Loucy (cell line): ENCODE measurements around the gene MYL11.

Source experiments
- H2AFZ ChIP-seq: fragments of 200-600 bp; sonication (generic); 2 replicates; pipeline ENCODE4 v1.6.0; 2016; ENCODE audit warnings: antibody characterized with exemption, mild to moderate bottlenecking, low read length, moderate library complexity
- H3F3A ChIP-seq: fragments of 200-600 bp; 2 replicates; pipeline ENCODE4 v1.6.0; 2016; ENCODE audit warnings: antibody characterized with exemption, low read depth, mild to moderate bottlenecking
- H3K27me3 ChIP-seq: fragments of 200-600 bp; sonication (generic); 2 replicates; pipeline ENCODE4 v1.6.1; 2014; ENCODE audit warnings: low read length, mild to moderate bottlenecking; ENCODE audit not compliant: insufficient read depth, poor library complexity, severe bottlenecking
- H3K36me3 ChIP-seq: fragments of 200-600 bp; sonication (generic); 2 replicates; pipeline ENCODE4 v1.6.1; 2016; ENCODE audit warnings: low read length; ENCODE audit not compliant: insufficient read depth
- H3K4me1 ChIP-seq: fragments of 200-600 bp; sonication (generic); 2 replicates; pipeline ENCODE4 v1.5.1; 2014; ENCODE audit warnings: low read length, mild to moderate bottlenecking; ENCODE audit not compliant: insufficient read depth, poor library complexity, severe bottlenecking
- H3K4me2 ChIP-seq: fragments of 200-600 bp; sonication (generic); 2 replicates; pipeline ENCODE4 v1.6.0; 2014; ENCODE audit warnings: antibody characterized with exemption, low read length, low read depth, mild to moderate bottlenecking; ENCODE audit not compliant: poor library complexity, severe bottlenecking
- H3K4me3 ChIP-seq: fragments of 200-600 bp; sonication (generic); 2 replicates; pipeline ENCODE4 v1.5.1; 2014; ENCODE audit warnings: low read length, mild to moderate bottlenecking, mixed read lengths; ENCODE audit not compliant: poor library complexity, severe bottlenecking
- H3K79me2 ChIP-seq: fragments of 200-600 bp; sonication (generic); 2 replicates; pipeline ENCODE4 v1.6.1; 2014; ENCODE audit warnings: low read length; ENCODE audit not compliant: insufficient read depth
- H3K9ac ChIP-seq: fragments of 200-600 bp; sonication (generic); 2 replicates; pipeline ENCODE4 v1.6.0; 2014; ENCODE audit warnings: mild to moderate bottlenecking, low read depth, low read length, moderate library complexity; ENCODE audit not compliant: poor library complexity, severe bottlenecking
- H3K9me2 ChIP-seq: fragments of 200-600 bp; sonication (generic); replicated peaks from 2 replicates; pipeline ENCODE4 v1.6.1; 2016; ENCODE audit warnings: low read depth, low read length, mixed read lengths
- H3K9me3 ChIP-seq: fragments of 200-600 bp; sonication (generic); 2 replicates; pipeline ENCODE4 v1.6.1; 2014; ENCODE audit warnings: mild to moderate bottlenecking, antibody characterized with exemption, low read length, low read depth; ENCODE audit not compliant: insufficient read depth
- H4K20me1 ChIP-seq: fragments of 200-600 bp; sonication (generic); 2 replicates; pipeline ENCODE4 v1.6.0; 2014; ENCODE audit warnings: antibody characterized with exemption, low read length, mild to moderate bottlenecking; ENCODE audit not compliant: insufficient read depth, poor library complexity, severe bottlenecking
- EZH2phosphoT487 ChIP-seq: fragments of 200-600 bp; IDR thresholded peaks from 2 replicates; pipeline ENCODE4 v1.6.1; 2018; ENCODE audit warnings: antibody characterized with exemption, mild to moderate bottlenecking, moderate library complexity, borderline replicate concordance
- TF ChIP-seq, protein P1 (sequence below): fragments of 200-600 bp; sonication (generic); conservative IDR thresholded peaks from 2 replicates; pipeline ENCODE4 v1.5.1; 2014; ENCODE audit warnings: mild to moderate bottlenecking, antibody characterized with exemption, low read length

The MYL11 gene

DNA sequence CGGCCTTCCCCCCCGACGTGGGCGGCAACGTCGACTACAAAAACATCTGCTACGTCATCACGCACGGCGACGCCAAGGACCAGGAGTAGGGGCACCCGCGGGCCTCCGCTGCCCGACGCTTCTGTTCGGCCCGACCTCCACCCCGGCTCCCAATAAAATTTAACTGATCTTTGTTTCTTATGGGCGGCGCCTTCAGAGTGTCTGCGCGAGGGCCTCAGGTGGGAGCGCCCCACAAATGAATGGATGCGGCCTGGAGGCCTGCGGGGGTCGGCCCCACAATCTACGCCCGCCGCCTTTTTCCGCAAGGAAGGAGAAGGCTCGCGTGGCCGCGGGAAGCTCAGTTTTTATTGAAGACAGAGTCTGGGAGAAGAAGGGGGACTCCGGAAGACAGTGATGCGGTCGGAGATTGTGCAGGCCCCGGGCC, 3.2 kb downstream of the MYL11 start:
- peaks cover 53% of the 10 kb centered on the region for H3K4me1 ChIP-seq
- H3K9ac ChIP-seq: peak overlapping the region; percentile 90
- no peak for TF ChIP-seq EZH2phosphoT487
- TF ChIP-seq, protein P1, sequence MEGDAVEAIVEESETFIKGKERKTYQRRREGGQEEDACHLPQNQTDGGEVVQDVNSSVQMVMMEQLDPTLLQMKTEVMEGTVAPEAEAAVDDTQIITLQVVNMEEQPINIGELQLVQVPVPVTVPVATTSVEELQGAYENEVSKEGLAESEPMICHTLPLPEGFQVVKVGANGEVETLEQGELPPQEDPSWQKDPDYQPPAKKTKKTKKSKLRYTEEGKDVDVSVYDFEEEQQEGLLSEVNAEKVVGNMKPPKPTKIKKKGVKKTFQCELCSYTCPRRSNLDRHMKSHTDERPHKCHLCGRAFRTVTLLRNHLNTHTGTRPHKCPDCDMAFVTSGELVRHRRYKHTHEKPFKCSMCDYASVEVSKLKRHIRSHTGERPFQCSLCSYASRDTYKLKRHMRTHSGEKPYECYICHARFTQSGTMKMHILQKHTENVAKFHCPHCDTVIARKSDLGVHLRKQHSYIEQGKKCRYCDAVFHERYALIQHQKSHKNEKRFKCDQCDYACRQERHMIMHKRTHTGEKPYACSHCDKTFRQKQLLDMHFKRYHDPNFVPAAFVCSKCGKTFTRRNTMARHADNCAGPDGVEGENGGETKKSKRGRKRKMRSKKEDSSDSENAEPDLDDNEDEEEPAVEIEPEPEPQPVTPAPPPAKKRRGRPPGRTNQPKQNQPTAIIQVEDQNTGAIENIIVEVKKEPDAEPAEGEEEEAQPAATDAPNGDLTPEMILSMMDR: no peak
- H3K27me3 ChIP-seq: no peaks in the 10 kb centered on the region
- H3K36me3 ChIP-seq: no peaks in the 10 kb centered on the region
- H4K20me1 ChIP-seq: peaks cover 13% of the 10 kb centered on the region
- H3K9me3 ChIP-seq: no peaks in the 10 kb centered on the region
- peak overlapping the region; percentile 97 for H3K4me3 ChIP-seq
- peaks cover 40% of the 10 kb centered on the region for H3K79me2 ChIP-seq
- no peaks in the 10 kb centered on the region for H3K9me2 ChIP-seq
- H3F3A ChIP-seq: peaks cover 16% of the 10 kb centered on the region
- H2AFZ ChIP-seq: peak overlapping the region; percentile 78; the same call in 1 of the 2 replicates
- H3K4me2 ChIP-seq: peak overlapping the region; percentile 99

DNA sequence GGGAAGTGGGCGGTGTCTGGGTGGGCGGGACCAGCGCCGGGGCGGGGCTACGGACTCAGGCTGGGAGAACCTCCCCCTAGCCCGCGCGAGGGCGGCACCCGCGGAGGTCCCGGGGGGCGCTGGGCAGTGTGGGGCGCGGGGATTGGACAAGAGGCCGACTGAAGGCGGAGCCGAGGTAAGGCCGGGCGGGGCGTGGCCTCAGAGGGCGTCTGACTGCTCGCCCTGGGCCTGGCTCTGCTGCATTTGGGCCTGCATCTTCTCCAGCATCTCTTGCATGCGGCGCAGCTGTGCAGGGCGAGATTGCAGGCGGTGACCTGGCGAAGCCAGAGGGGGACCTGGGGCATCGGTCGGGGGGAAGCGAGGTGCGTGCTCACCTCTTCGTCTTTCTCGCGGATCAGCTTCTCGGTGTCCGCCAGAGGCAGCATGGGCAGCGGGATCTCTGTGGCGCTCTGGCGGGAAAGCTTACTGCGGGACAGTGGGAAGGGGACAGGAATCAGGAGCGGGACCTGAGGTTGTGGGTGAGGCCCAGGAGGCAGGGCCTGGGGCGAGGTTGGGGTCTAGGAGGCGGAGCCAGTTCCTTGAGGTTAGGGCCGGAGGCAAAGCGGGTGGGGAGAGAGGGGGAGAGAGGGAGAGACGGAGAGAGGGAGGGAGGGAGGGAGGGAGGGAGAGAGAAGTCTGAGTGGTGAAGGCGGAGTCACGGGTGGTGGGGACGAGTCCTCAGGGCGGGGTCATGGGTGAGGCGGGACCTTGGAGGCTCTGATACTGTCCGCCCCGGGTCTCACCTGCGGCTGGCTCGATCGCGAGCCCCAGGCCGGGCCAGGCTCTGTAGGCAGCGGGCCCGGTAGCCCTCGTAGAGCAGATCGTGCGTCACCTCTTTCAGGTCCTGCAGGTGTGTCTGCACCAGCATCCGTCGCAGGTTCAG, 3.9 kb downstream of the MYL11 start:
- Histone ChIP-seq H3K27me3 (no peaks in the 10 kb centered on the region), H2AFZ (peak overlapping the region; percentile 88), H3K4me1 (peaks cover 58% of the 10 kb centered on the region), H4K20me1 (peaks cover 13% of the 10 kb centered on the region), H3K4me3 (peak overlapping the region; percentile 97), H3K9me3 (no peaks in the 10 kb centered on the region), H3K4me2 (peak overlapping the region; percentile 99), H3K36me3 (no peaks in the 10 kb centered on the region), H3K9ac (peak overlapping the region; percentile 90), H3F3A (peaks cover 16% of the 10 kb centered on the region), H3K9me2 (no peaks in the 10 kb centered on the region), H3K79me2 (peaks cover 42% of the 10 kb centered on the region)
- TF ChIP-seq EZH2phosphoT487: no peak
- TF ChIP-seq, protein P1: peak; percentile 21; the same call in 1 of the 2 replicates

DNA sequence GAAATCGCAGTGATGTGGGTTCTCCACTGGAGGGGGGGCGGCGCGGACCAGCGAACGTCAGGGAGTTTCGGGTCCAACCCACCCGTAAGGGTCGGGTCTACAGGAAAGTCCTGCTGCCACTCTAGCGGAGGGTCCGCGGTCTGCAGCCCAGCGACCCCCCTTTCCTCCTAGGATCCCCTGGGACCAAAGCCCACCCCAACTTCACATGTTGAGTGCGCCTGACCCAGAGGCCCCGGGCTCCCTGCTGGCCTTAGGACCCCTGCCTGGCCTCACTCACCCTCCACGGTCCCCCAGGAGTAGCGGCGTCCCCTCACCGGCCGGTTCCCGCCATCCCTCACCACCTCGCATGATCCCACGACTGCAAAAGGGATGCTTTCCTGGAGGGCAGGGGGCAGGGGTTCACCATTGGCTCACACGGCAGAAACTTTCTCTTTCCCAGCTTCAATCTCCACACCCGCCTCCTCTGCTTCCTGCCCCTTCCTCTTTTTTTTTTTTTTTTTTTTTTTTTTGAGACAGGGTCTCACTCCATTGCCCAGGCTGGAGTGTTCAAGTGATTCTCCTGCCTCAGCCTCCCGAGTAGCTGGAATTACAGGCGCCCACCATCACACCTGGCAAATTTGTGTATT, 4.7 kb downstream of the MYL11 start:
- TF ChIP-seq EZH2phosphoT487: no peak
- TF ChIP-seq, protein P1: no peak
- H3K9ac ChIP-seq: peak overlapping the region; percentile 90
- no peak overlapping the region for H2AFZ ChIP-seq
- peaks cover 16% of the 10 kb centered on the region for H3F3A ChIP-seq
- H3K4me2 ChIP-seq: peak overlapping the region; percentile 88
- H3K4me1 ChIP-seq: peaks cover 61% of the 10 kb centered on the region
- peak overlapping the region; percentile 97 for H3K4me3 ChIP-seq
- no peaks in the 10 kb centered on the region for H3K9me2 ChIP-seq
- H4K20me1 ChIP-seq: peaks cover 13% of the 10 kb centered on the region
- peaks cover 46% of the 10 kb centered on the region for H3K79me2 ChIP-seq
- no peaks in the 10 kb centered on the region for H3K36me3 ChIP-seq
- H3K9me3 ChIP-seq: no peaks in the 10 kb centered on the region
- no peaks in the 10 kb centered on the region for H3K27me3 ChIP-seq
